IPS DF 19.7 (cell line): Measurements from ENCODE around the gene CFAP77.
"Not testable (repeated sequence)": the region's sequence is repeated elsewhere in the genome, so short reads cannot be mapped to it uniquely, and the experiment has no call there.

ENCODE experiments used
- DNase-seq: peaks from one replicate; pipeline ENCODE4 v3.0.0-alpha.2; 2013; ENCODE audit warnings: low read depth, low spot score

Gene CFAP77

GRCh38 chr9:132547976-132548730 lies 138.1 kb downstream of the CFAP77 start:
- no peak for DNase-seq

- no peak for DNase-seq
Observed at GRCh38 chr9:132548751-132549640, 139.0 kb downstream of the CFAP77 start.

- no peak for DNase-seq
Observed at GRCh38 chr9:132551556-132551955, 141.5 kb downstream of the CFAP77 start.

- no peak for DNase-seq
Observed at GRCh38 chr9:132552041-132552440, 142.0 kb downstream of the CFAP77 start.

GRCh38 chr9:132554755-132555154 lies 144.7 kb downstream of the CFAP77 start:
- DNase-seq = no peak

- no peak for DNase-seq
Observed at GRCh38 chr9:132555528-132555927, 145.5 kb downstream of the CFAP77 start.

GRCh38 chr9:132556235-132556634 lies 146.2 kb downstream of the CFAP77 start:
- DNase-seq = no peak

- no peak for DNase-seq
Observed at GRCh38 chr9:132556714-132557113, 146.7 kb downstream of the CFAP77 start.

GRCh38 chr9:132557159-132557558 lies 147.1 kb downstream of the CFAP77 start:
- no peak for DNase-seq

GRCh38 chr9:132559711-132560110 lies 149.7 kb downstream of the CFAP77 start:
- no peak for DNase-seq

- DNase-seq = no peak
Observed at GRCh38 chr9:132560616-132561202, 150.7 kb downstream of the CFAP77 start.

GRCh38 chr9:132562306-132562573 lies 152.2 kb downstream of the CFAP77 start:
- DNase-seq = no peak

GRCh38 chr9:132564526-132564925 lies 154.5 kb downstream of the CFAP77 start:
- no peak for DNase-seq

GRCh38 chr9:132568787-132569186 lies 158.8 kb downstream of the CFAP77 start:
- DNase-seq = not testable (repeated sequence)

GRCh38 chr9:132571806-132572600 lies 162.0 kb downstream of the CFAP77 start:
- DNase-seq = no peak

- DNase-seq = no peak
Observed at GRCh38 chr9:132572921-132573320, 162.9 kb downstream of the CFAP77 start.

GRCh38 chr9:132575005-132575609 lies 165.1 kb downstream of the CFAP77 start:
- no peak for DNase-seq

- no peak for DNase-seq
Observed at GRCh38 chr9:132575811-132576210, 165.8 kb downstream of the CFAP77 start.

- no peak for DNase-seq
Observed at GRCh38 chr9:132577119-132577518, 167.1 kb downstream of the CFAP77 start.

GRCh38 chr9:132578367-132578932 lies 168.4 kb downstream of the CFAP77 start:
- DNase-seq = no peak

GRCh38 chr9:132579427-132579798 lies 169.4 kb downstream of the CFAP77 start:
- no peak for DNase-seq
